Upper lobe of right lung (tissue), 1 donor: ENCODE results near the gene CRAMP1. TPM values are rescaled to one million over a fixed set of nuclear protein-coding genes. Genes with fewer than 3 reads are reported as not detected.

ENCODE experiments used
- ATAC-seq: fragments of 200-7000 bp; cut with Tn5 transposase; one replicate; pipeline ENCODE4 v1.9.1; 2020; ENCODE audit warnings: mild to moderate bottlenecking, moderate library complexity
- DNase-seq: peaks from one replicate; pipeline ENCODE4 v3.0.0-alpha.2; 2020
- H3K27ac ChIP-seq: fragments of 200-600 bp; one replicate; pipeline ENCODE4 v1.8.0; 2022
- H3K27me3 ChIP-seq: fragments of 200-600 bp; one replicate; pipeline ENCODE4 v1.8.0; 2022; ENCODE audit warnings: mild to moderate bottlenecking
- H3K36me3 ChIP-seq: fragments of 200-600 bp; one replicate; pipeline ENCODE4 v1.8.0; 2022
- H3K4me1 ChIP-seq: fragments of 200-600 bp; one replicate; pipeline ENCODE4 v1.8.0; 2022
- H3K4me3 ChIP-seq: fragments of 200-600 bp; one replicate; pipeline ENCODE4 v1.8.0; 2022; ENCODE audit warnings: mild to moderate bottlenecking
- H3K9me3 ChIP-seq: fragments of 200-600 bp; one replicate; pipeline ENCODE4 v1.8.0; 2022
- CTCF ChIP-seq: fragments of 200-600 bp; IDR thresholded peaks from one replicate; pipeline ENCODE4 v1.8.0; 2022; ENCODE audit warnings: antibody characterized with exemption
- intact Hi-C: fragments of 100-400 bp; cut with DNase I; formaldehyde crosslinking; loops from one replicate; pipeline ENCODE4 v1.11.0; 2022
- total RNA-seq: library from RNA; stranded (reverse); fragmentation: NEBNext Ultra II Directional; extraction: Animal tissue kit (Norgen Biotek cat#: 25700); gene quantifications from one replicate; pipeline ENCODE4 v1.2.1, GENCODE V29; 2021
- donor health status: DM: no; HTN: yes; CAD: no; lungs with severe emphysema.

CRAMP1 gene
- total RNA-seq, 1 donor from 2014 or later = 21.4 TPM

- Histone ChIP-seq H3K4me3 (peak overlapping the region; percentile 65), H3K9me3 (no peaks in the 10 kb centered on the region), H3K36me3 (peaks cover 16% of the 10 kb centered on the region), H3K27ac (peak overlapping the region; percentile 68), H3K4me1 (peaks cover 46% of the 10 kb centered on the region), H3K27me3 (no peaks in the 10 kb centered on the region)
- no peak for ATAC-seq
- no peak for TF ChIP-seq CTCF
- no peak for DNase-seq
- intact Hi-C loops = no loop called here
Measured at GRCh38 chr16:1614456-1615102, 2.4 kb downstream of the CRAMP1 start.

GRCh38 chr16:1615761-1616160, 3.6 kb downstream of the CRAMP1 start:
- ATAC-seq (no peak), DNase-seq (no peak)
- peaks cover 24% of the 10 kb centered on the region for H3K36me3 ChIP-seq
- H3K27me3 ChIP-seq = no peaks in the 10 kb centered on the region
- no peaks in the 10 kb centered on the region for H3K9me3 ChIP-seq
- TF ChIP-seq CTCF = no peak
- intact Hi-C loops = no loop called here
- no peak overlapping the region for H3K27ac ChIP-seq
- peaks cover 45% of the 10 kb centered on the region for H3K4me1 ChIP-seq
- H3K4me3 ChIP-seq = peak overlapping the region; percentile 65

- ATAC-seq (no peak), DNase-seq (no peak)
- H3K4me3 ChIP-seq = no peak overlapping the region
- H3K27me3 ChIP-seq = no peaks in the 10 kb centered on the region
- H3K9me3 ChIP-seq = no peaks in the 10 kb centered on the region
- no peak overlapping the region for H3K27ac ChIP-seq
- no peak for TF ChIP-seq CTCF
- peaks cover 24% of the 10 kb centered on the region for H3K4me1 ChIP-seq
- intact Hi-C loops = no loop called here
- H3K36me3 ChIP-seq = peaks cover 35% of the 10 kb centered on the region
Measured at GRCh38 chr16:1619976-1620375, 7.8 kb downstream of the CRAMP1 start.

GRCh38 chr16:1620391-1620790, 8.2 kb downstream of the CRAMP1 start:
- intact Hi-C loops = no loop called here

GRCh38 chr16:1621851-1622250, 9.7 kb downstream of the CRAMP1 start:
- intact Hi-C loops = no loop called here
- H3K36me3 ChIP-seq = peaks cover 51% of the 10 kb centered on the region
- ATAC-seq = no peak

More at GRCh38 chr16:1620391-1620790, 8.2 kb downstream of the CRAMP1 start:
- Histone ChIP-seq H3K27me3 (no peaks in the 10 kb centered on the region), H3K36me3 (peaks cover 37% of the 10 kb centered on the region), H3K27ac (no peak overlapping the region), H3K4me3 (no peak overlapping the region), H3K4me1 (peaks cover 20% of the 10 kb centered on the region), H3K9me3 (no peaks in the 10 kb centered on the region)
- DNase-seq (no peak), ATAC-seq (no peak)
- no peak for TF ChIP-seq CTCF

More at GRCh38 chr16:1621851-1622250, 9.7 kb downstream of the CRAMP1 start:
- peaks cover 5% of the 10 kb centered on the region for H3K4me1 ChIP-seq
- no peak for DNase-seq
- no peaks in the 10 kb centered on the region for H3K9me3 ChIP-seq
- no peak overlapping the region for H3K27ac ChIP-seq
- H3K4me3 ChIP-seq = no peak overlapping the region
- no peaks in the 10 kb centered on the region for H3K27me3 ChIP-seq
- no peak for TF ChIP-seq CTCF
